ENCODE measurements around the gene GMDS. TPM values are rescaled to one million over a fixed set of nuclear protein-coding genes. Genes with fewer than 3 reads are reported as not detected.
"Not testable (repeated sequence)": the region's sequence is repeated elsewhere in the genome, so short reads cannot be mapped to it uniquely, and the experiment has no call there.

The GMDS gene
- total RNA-seq, 1 donor from 2014 or later = 34.0 TPM

GRCh38 chr6:1850840-1851157, 394.6 kb downstream of the GMDS start:
- Mint-ChIP-seq H3K9me3 (ENCODE audit: low read depth) (no peaks in the 10 kb centered on the region), H3K4me1 (ENCODE audit: low read depth) (peaks cover 6% of the 10 kb centered on the region), H3K4me3 (ENCODE audit: unreplicated experiment) (no peak overlapping the region), H3K36me3 (ENCODE audit: low read depth) (no peaks in the 10 kb centered on the region), H3K27me3 (ENCODE audit: low read depth) (no peaks in the 10 kb centered on the region), H3K27ac (ENCODE audit: unreplicated experiment) (no peak overlapping the region)
- no peak for DNase-seq (ENCODE audit: low spot score)
- TF ChIP-seq CTCF (IDR thresholded peaks at IDR 0.05) = no peak

- DNase-seq (ENCODE audit: low spot score) = no peak
- H3K36me3 Mint-ChIP-seq (ENCODE audit: low read depth) = no peaks in the 10 kb centered on the region
- H3K4me3 Mint-ChIP-seq (ENCODE audit: unreplicated experiment) = no peak overlapping the region
- no peak overlapping the region for H3K27ac Mint-ChIP-seq (ENCODE audit: unreplicated experiment)
- no peaks in the 10 kb centered on the region for H3K27me3 Mint-ChIP-seq (ENCODE audit: low read depth)
- TF ChIP-seq CTCF (IDR thresholded peaks at IDR 0.05) = no peak
- no peaks in the 10 kb centered on the region for H3K9me3 Mint-ChIP-seq (ENCODE audit: low read depth)
- peaks cover 3% of the 10 kb centered on the region for H3K4me1 Mint-ChIP-seq (ENCODE audit: low read depth)
These were observed 395.1 kb downstream of the GMDS start for GRCh38 chr6:1850121-1850839.

GRCh38 chr6:1849691-1850090, 395.7 kb downstream of the GMDS start:
- no peak overlapping the region for H3K4me3 Mint-ChIP-seq (ENCODE audit: unreplicated experiment)
- TF ChIP-seq CTCF (IDR thresholded peaks at IDR 0.05) = no peak
- no peaks in the 10 kb centered on the region for H3K4me1 Mint-ChIP-seq (ENCODE audit: low read depth)
- DNase-seq (ENCODE audit: low spot score) = no peak
- no peak overlapping the region for H3K27ac Mint-ChIP-seq (ENCODE audit: unreplicated experiment)
- no peaks in the 10 kb centered on the region for H3K36me3 Mint-ChIP-seq (ENCODE audit: low read depth)
- H3K9me3 Mint-ChIP-seq (ENCODE audit: low read depth) = no peaks in the 10 kb centered on the region
- no peaks in the 10 kb centered on the region for H3K27me3 Mint-ChIP-seq (ENCODE audit: low read depth)

GRCh38 chr6:1848752-1849151, 396.7 kb downstream of the GMDS start:
- TF ChIP-seq CTCF (IDR thresholded peaks at IDR 0.05) = no peak
- H3K4me3 Mint-ChIP-seq (ENCODE audit: unreplicated experiment) = no peak overlapping the region
- no peaks in the 10 kb centered on the region for H3K4me1 Mint-ChIP-seq (ENCODE audit: low read depth)
- H3K9me3 Mint-ChIP-seq (ENCODE audit: low read depth) = no peaks in the 10 kb centered on the region
- no peak overlapping the region for H3K27ac Mint-ChIP-seq (ENCODE audit: unreplicated experiment)
- no peaks in the 10 kb centered on the region for H3K27me3 Mint-ChIP-seq (ENCODE audit: low read depth)
- H3K36me3 Mint-ChIP-seq (ENCODE audit: low read depth) = no peaks in the 10 kb centered on the region
- no peak for DNase-seq (ENCODE audit: low spot score)

- no peak for TF ChIP-seq CTCF (IDR thresholded peaks at IDR 0.05)
These were observed 398.8 kb downstream of the GMDS start for GRCh38 chr6:1846611-1847010.

DNA sequence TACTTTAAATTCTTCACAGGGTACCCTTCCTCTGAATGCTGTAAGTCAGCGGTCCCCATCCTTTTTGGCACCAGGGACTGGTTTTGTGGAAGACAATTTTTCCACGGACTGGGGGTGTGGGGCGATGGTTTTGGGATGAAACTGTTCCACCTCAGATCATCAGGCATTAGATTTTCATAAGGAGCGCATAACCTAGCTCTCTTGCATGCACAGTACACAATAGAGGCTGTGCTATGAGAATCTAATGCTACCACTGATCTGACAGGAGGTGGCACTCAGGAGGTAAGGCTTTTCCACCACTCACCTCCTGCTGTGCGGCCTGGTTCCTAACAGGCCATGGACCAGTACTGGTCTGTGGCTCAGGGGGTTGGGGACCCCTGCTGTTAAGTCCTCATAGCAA, 399.9 kb downstream of the GMDS start:
- H3K27ac Mint-ChIP-seq (ENCODE audit: unreplicated experiment); H3K36me3 Mint-ChIP-seq (ENCODE audit: low read depth); H3K4me1 Mint-ChIP-seq (ENCODE audit: low read depth); H3K4me3 Mint-ChIP-seq (ENCODE audit: unreplicated experiment); DNase-seq (ENCODE audit: low spot score); H3K9me3 Mint-ChIP-seq (ENCODE audit: low read depth); H3K27me3 Mint-ChIP-seq (ENCODE audit: low read depth): not testable (repeated sequence)

More at GRCh38 chr6:1846611-1847010, 398.8 kb downstream of the GMDS start:
- Mint-ChIP-seq H3K9me3 (ENCODE audit: low read depth) (no peaks in the 10 kb centered on the region), H3K4me1 (ENCODE audit: low read depth) (no peaks in the 10 kb centered on the region), H3K27me3 (ENCODE audit: low read depth) (no peaks in the 10 kb centered on the region), H3K4me3 (ENCODE audit: unreplicated experiment) (no peak overlapping the region), H3K27ac (ENCODE audit: unreplicated experiment) (no peak overlapping the region), H3K36me3 (ENCODE audit: low read depth) (no peaks in the 10 kb centered on the region)
- no peak for DNase-seq (ENCODE audit: low spot score)
